Measurements from ENCODE around the gene REV3L.
"Not testable (repeated sequence)": the region's sequence is repeated elsewhere in the genome, so short reads cannot be mapped to it uniquely, and the experiment has no call there.

The REV3L gene

DNA sequence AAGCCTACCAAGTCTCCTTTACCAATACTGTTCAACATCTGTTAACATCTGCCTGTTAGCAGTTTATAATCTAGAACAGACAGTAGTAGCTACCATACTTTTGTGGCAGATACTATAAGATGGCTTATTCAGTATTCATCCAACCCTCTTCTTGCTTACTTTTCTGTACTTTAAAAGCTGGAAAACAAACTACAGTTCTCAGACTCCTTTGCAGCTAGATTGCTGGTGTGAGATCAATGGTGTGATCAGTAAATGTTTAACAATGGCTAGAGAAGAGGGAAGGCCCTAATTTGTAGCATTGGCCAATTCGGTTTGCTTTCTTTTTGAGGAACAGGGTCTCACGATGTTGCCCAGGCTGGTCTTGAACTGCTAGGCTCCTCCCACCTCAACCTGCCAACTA, 3.5 kb upstream of the REV3L start:
- ATAC-seq (replicated peaks; ENCODE audit: extremely low read depth, poor library complexity, severe bottlenecking) (no peak), DNase-seq (ENCODE audit: low spot score in 2 of 2) (no peak)
- Mint-ChIP-seq H3K4me3 (no peak overlapping the region), H3K4me1 (peaks cover 47% of the 10 kb centered on the region), H3K27me3 (no peaks in the 10 kb centered on the region), H3K36me3 (ENCODE audit: insufficient read depth) (peaks cover 22% of the 10 kb centered on the region), H3K27ac (ENCODE audit: low read depth) (peak overlapping the region; percentile 25), H3K9me3 (no peaks in the 10 kb centered on the region)

- Mint-ChIP-seq H3K4me1 (peaks cover 51% of the 10 kb centered on the region), H3K27ac (ENCODE audit: low read depth) (no peak overlapping the region)
- DNase-seq (ENCODE audit: low spot score in 2 of 2), result no peak
These were observed 2.3 kb upstream of the REV3L start for GRCh38 chr6:111485342-111485741.

GRCh38 chr6:111484633-111484930, 1.6 kb upstream of the REV3L start:
- no peak for ATAC-seq (replicated peaks; ENCODE audit: extremely low read depth, poor library complexity, severe bottlenecking)
- H3K4me1 Mint-ChIP-seq, result peaks cover 44% of the 10 kb centered on the region

More at GRCh38 chr6:111485342-111485741, 2.3 kb upstream of the REV3L start:
- Mint-ChIP-seq H3K36me3 (ENCODE audit: insufficient read depth) (peaks cover 22% of the 10 kb centered on the region), H3K27me3 (no peaks in the 10 kb centered on the region), H3K9me3 (no peaks in the 10 kb centered on the region), H3K4me3 (no peak overlapping the region)
- no peak for ATAC-seq (replicated peaks; ENCODE audit: extremely low read depth, poor library complexity, severe bottlenecking)

GRCh38 chr6:111483736-111484632, 966 bp upstream of the REV3L start:
- Mint-ChIP-seq H3K27me3 (no peaks in the 10 kb centered on the region), H3K27ac (ENCODE audit: low read depth) (peak overlapping the region; percentile 91), H3K4me1 (peaks cover 45% of the 10 kb centered on the region), H3K36me3 (ENCODE audit: insufficient read depth) (peaks cover 18% of the 10 kb centered on the region), H3K9me3 (no peaks in the 10 kb centered on the region), H3K4me3 (peak overlapping the region; percentile 91)
- ATAC-seq (replicated peaks; ENCODE audit: extremely low read depth, poor library complexity, severe bottlenecking), result peak; percentile 22
- DNase-seq (ENCODE audit: low spot score in 2 of 2), result peak in 1 of 2 donors; percentile 69

More at GRCh38 chr6:111484633-111484930, 1.6 kb upstream of the REV3L start:
- DNase-seq (ENCODE audit: low spot score in 2 of 2), result no peak
- Mint-ChIP-seq H3K4me3 (peak overlapping the region; percentile 91), H3K36me3 (ENCODE audit: insufficient read depth) (peaks cover 18% of the 10 kb centered on the region), H3K27ac (ENCODE audit: low read depth) (peak overlapping the region; percentile 91), H3K9me3 (no peaks in the 10 kb centered on the region), H3K27me3 (no peaks in the 10 kb centered on the region)

DNA sequence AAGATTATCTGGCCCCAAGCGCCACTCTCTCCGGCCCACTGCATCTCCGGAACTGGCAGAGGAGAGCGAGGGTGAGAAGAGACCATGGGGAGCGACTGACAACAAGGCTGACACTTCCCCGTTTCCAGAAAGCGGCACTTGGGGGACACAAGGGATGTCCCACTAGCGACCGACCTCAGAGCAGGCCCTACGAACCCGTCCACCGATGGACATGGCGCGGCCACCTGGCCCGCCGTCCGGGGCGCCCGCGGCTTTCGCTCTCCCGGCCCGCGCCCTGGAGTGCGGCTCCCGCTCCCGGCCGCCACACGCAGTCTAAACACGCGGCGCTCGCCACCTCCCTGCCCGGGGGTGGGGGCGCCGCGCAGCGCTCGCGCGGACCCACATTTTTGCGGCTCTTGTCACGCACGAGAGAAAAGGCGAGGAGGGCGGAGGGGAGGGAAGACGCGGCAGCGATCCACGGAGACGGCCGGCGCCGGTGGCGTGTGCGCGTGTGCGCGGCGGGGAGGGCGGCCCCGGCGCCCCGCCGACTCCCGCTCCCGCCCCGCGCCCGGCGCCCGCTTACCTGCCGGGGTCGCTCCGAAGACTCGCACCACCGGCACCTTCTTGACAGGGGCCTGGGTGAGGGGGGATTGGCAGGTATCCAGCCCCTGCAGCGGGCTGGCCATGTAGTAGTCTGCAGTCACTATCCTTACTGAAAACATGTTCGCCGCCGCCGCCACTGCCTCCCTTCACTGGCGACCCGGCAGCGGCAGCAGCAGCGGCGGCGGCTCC, 645 bp downstream of the REV3L start:
- peak in 1 of 2 donors; percentile 34 for DNase-seq (ENCODE audit: low spot score in 2 of 2)
- peak; percentile 2 for ATAC-seq (replicated peaks; ENCODE audit: extremely low read depth, poor library complexity, severe bottlenecking)
- H3K9me3 Mint-ChIP-seq, result no peaks in the 10 kb centered on the region
- no peaks in the 10 kb centered on the region for H3K27me3 Mint-ChIP-seq
- H3K4me1 Mint-ChIP-seq, result peaks cover 47% of the 10 kb centered on the region
- peaks cover 16% of the 10 kb centered on the region for H3K36me3 Mint-ChIP-seq (ENCODE audit: insufficient read depth)
- peak overlapping the region; percentile 91 for H3K4me3 Mint-ChIP-seq
- H3K27ac Mint-ChIP-seq (ENCODE audit: low read depth), result peak overlapping the region; percentile 91

DNA sequence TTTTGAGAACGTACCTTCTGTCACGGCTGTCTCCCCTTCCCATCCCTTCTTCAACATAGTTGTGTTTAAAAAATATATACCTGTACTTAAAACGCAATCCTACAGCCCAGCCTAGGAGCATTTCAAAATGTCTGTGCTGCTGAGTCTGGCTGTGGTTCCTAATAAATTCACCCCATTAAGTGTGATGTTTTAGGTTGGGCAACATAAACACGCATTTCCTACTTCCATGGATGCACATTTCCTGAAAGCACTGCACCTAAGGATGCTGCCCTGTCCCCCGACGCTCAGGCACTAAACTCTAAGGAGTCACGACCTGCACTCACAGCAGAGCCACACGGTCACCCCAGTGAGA, 1.2 kb downstream of the REV3L start:
- Mint-ChIP-seq H3K4me1 (peaks cover 43% of the 10 kb centered on the region), H3K36me3 (ENCODE audit: insufficient read depth) (peaks cover 16% of the 10 kb centered on the region), H3K4me3 (peak overlapping the region; percentile 91), H3K27me3 (no peaks in the 10 kb centered on the region), H3K27ac (ENCODE audit: low read depth) (peak overlapping the region; percentile 88), H3K9me3 (no peaks in the 10 kb centered on the region)
- ATAC-seq (replicated peaks; ENCODE audit: extremely low read depth, poor library complexity, severe bottlenecking), result no peak
- no peak for DNase-seq (ENCODE audit: low spot score in 2 of 2)

GRCh38 chr6:111480988-111481822, 1.8 kb downstream of the REV3L start:
- ATAC-seq (replicated peaks; ENCODE audit: extremely low read depth, poor library complexity, severe bottlenecking) (no peak), DNase-seq (ENCODE audit: low spot score in 2 of 2) (no peak)
- Mint-ChIP-seq H3K27ac (ENCODE audit: low read depth) (peak overlapping the region; percentile 88), H3K36me3 (ENCODE audit: insufficient read depth) (peaks cover 16% of the 10 kb centered on the region), H3K4me1 (peaks cover 37% of the 10 kb centered on the region), H3K27me3 (no peaks in the 10 kb centered on the region), H3K4me3 (peak overlapping the region; percentile 91), H3K9me3 (no peaks in the 10 kb centered on the region)

- Mint-ChIP-seq H3K27me3 (no peaks in the 10 kb centered on the region), H3K9me3 (no peaks in the 10 kb centered on the region), H3K36me3 (ENCODE audit: insufficient read depth) (peaks cover 8% of the 10 kb centered on the region), H3K4me3 (no peak overlapping the region), H3K27ac (ENCODE audit: low read depth) (peak overlapping the region; percentile 15), H3K4me1 (peaks cover 47% of the 10 kb centered on the region)
- ATAC-seq (replicated peaks; ENCODE audit: extremely low read depth, poor library complexity, severe bottlenecking) (no peak), DNase-seq (ENCODE audit: low spot score in 2 of 2) (no peak)
These were observed 4.3 kb downstream of the REV3L start for GRCh38 chr6:111478749-111479148.

DNA sequence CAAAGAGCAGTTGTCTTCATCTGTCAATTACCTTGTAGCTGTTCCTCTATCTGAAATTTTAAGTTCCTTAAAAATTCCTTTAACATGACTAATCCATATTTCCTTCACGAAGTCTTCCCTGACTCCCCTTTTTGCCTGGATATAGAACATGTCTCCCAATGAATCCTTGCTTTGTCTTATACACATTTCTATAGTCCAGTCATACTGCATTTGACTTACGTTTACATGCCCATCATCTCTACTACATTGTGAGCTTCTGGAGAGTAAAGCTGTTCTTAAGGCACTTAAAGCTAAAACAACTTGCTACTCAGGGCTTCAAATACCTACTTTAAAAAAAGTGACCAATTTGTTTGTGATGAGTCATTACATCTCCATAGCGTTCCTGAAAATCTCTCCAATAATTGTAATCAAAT, 4.9 kb downstream of the REV3L start:
- peaks cover 49% of the 10 kb centered on the region for H3K4me1 Mint-ChIP-seq
- no peak for DNase-seq (ENCODE audit: low spot score in 2 of 2)

DNA sequence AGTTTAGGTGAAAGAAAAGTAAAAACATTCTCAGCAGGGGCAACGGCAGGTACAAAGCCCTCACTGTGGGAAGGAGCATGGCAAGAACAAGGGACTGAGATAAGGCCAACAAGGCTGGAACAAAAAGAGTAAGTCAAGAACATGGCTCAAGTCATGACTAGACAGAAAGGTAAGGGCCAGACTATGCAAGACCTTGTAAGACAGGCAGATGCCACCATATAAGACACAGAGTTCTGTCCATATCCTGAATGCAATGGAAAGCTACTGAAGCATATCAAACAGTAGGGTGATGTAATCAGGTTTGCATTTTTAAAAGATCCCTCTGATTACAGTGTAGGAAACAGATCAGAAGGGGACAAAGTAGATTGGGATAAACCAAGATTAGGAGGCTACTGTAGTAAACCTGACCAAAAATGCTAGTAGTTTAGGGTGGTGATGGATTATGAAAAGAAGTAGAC, 5.5 kb downstream of the REV3L start:
- Mint-ChIP-seq H3K36me3 (ENCODE audit: insufficient read depth) (peaks cover 4% of the 10 kb centered on the region), H3K9me3 (no peaks in the 10 kb centered on the region), H3K27me3 (no peaks in the 10 kb centered on the region), H3K4me3 (no peak overlapping the region), H3K27ac (ENCODE audit: low read depth) (no peak overlapping the region), H3K4me1 (peaks cover 54% of the 10 kb centered on the region)
- DNase-seq (ENCODE audit: low spot score in 2 of 2) (no peak), ATAC-seq (replicated peaks; ENCODE audit: extremely low read depth, poor library complexity, severe bottlenecking) (no peak)

More for the DNA sequence above, 4.9 kb downstream of the REV3L start:
- no peaks in the 10 kb centered on the region for H3K27me3 Mint-ChIP-seq
- H3K9me3 Mint-ChIP-seq, result no peaks in the 10 kb centered on the region
- no peak overlapping the region for H3K27ac Mint-ChIP-seq (ENCODE audit: low read depth)
- ATAC-seq (replicated peaks; ENCODE audit: extremely low read depth, poor library complexity, severe bottlenecking), result no peak
- H3K36me3 Mint-ChIP-seq (ENCODE audit: insufficient read depth), result peaks cover 4% of the 10 kb centered on the region
- no peak overlapping the region for H3K4me3 Mint-ChIP-seq

DNA sequence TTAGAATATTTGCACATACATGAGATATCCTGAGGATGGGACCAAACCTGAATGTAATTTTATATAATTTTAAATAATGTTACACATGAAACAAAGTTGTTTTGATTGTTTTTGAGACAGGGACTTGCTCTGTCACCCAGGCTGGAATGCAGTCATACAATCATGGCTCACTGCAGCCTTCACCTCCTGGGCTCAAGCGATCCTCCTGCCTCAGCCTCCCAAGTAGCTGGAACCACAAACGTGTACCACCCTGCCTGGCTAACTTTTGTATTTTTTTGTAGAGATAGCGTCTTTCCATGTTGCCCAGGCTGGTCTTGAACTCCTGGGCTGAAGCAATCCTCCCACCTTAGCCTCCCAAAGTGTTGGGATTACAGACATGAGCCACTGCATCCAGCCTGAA, 7.0 kb downstream of the REV3L start:
- not testable (repeated sequence) for H3K36me3 Mint-ChIP-seq (ENCODE audit: insufficient read depth); H3K4me3 Mint-ChIP-seq; DNase-seq (ENCODE audit: low spot score in 2 of 2); ATAC-seq (replicated peaks; ENCODE audit: extremely low read depth, poor library complexity, severe bottlenecking); H3K9me3 Mint-ChIP-seq; H3K27me3 Mint-ChIP-seq
- Mint-ChIP-seq H3K4me1 (peaks cover 42% of the 10 kb centered on the region), H3K27ac (ENCODE audit: low read depth) (peak overlapping the region; percentile 6)

DNA sequence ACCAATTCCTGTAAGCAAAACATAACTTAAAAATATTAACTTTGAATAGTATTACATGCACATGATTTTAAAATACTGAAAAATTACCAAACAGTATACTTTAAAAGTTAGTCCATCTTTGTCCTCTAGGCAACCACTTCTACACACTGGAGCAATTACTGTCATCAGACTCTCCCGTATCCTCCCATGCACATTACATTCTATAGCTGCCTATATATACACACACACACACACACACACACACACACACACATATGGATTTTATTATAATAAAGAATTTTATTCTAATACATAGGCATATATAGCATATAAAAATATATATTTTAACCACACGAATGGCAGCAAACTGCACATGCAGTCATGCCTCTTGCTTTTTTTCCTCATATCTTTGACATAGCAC, 8.2 kb downstream of the REV3L start:
- DNase-seq (ENCODE audit: low spot score in 2 of 2) (no peak), ATAC-seq (replicated peaks; ENCODE audit: extremely low read depth, poor library complexity, severe bottlenecking) (no peak)
- Mint-ChIP-seq H3K27ac (ENCODE audit: low read depth) (no peak overlapping the region), H3K4me1 (peaks cover 39% of the 10 kb centered on the region), H3K27me3 (no peaks in the 10 kb centered on the region), H3K9me3 (no peaks in the 10 kb centered on the region), H3K4me3 (no peak overlapping the region), H3K36me3 (ENCODE audit: insufficient read depth) (no peaks in the 10 kb centered on the region)
